Upper lobe of right lung (tissue), 1 donor: ENCODE measurements around the gene MCM3. TPM values are rescaled to one million over a fixed set of nuclear protein-coding genes. Genes with fewer than 3 reads are reported as not detected.

Experiments
- ATAC-seq: fragments of 200-7000 bp; cut with Tn5 transposase; one replicate; pipeline ENCODE4 v1.9.1; 2020; ENCODE audit warnings: mild to moderate bottlenecking, moderate library complexity
- DNase-seq: peaks from one replicate; pipeline ENCODE4 v3.0.0-alpha.2; 2020
- H3K27ac ChIP-seq: fragments of 200-600 bp; one replicate; pipeline ENCODE4 v1.8.0; 2022
- H3K27me3 ChIP-seq: fragments of 200-600 bp; one replicate; pipeline ENCODE4 v1.8.0; 2022; ENCODE audit warnings: mild to moderate bottlenecking
- H3K36me3 ChIP-seq: fragments of 200-600 bp; one replicate; pipeline ENCODE4 v1.8.0; 2022
- H3K4me1 ChIP-seq: fragments of 200-600 bp; one replicate; pipeline ENCODE4 v1.8.0; 2022
- H3K4me3 ChIP-seq: fragments of 200-600 bp; one replicate; pipeline ENCODE4 v1.8.0; 2022; ENCODE audit warnings: mild to moderate bottlenecking
- H3K9me3 ChIP-seq: fragments of 200-600 bp; one replicate; pipeline ENCODE4 v1.8.0; 2022
- intact Hi-C: fragments of 100-400 bp; cut with DNase I; formaldehyde crosslinking; loops from one replicate; pipeline ENCODE4 v1.11.0; 2022
- total RNA-seq: library from RNA; stranded (reverse); fragmentation: NEBNext Ultra II Directional; extraction: Animal tissue kit (Norgen Biotek cat#: 25700); gene quantifications from one replicate; pipeline ENCODE4 v1.2.1, GENCODE V29; 2021
- TF ChIP-seq, protein P1 (sequence below): fragments of 200-600 bp; IDR thresholded peaks from one replicate; pipeline ENCODE4 v1.8.0; 2022; ENCODE audit warnings: antibody characterized with exemption
- donor health status: DM: no; HTN: yes; CAD: no; lungs with severe emphysema.

The MCM3 gene
- total RNA-seq, 1 donor from 2014 or later: 26.3 TPM

DNA sequence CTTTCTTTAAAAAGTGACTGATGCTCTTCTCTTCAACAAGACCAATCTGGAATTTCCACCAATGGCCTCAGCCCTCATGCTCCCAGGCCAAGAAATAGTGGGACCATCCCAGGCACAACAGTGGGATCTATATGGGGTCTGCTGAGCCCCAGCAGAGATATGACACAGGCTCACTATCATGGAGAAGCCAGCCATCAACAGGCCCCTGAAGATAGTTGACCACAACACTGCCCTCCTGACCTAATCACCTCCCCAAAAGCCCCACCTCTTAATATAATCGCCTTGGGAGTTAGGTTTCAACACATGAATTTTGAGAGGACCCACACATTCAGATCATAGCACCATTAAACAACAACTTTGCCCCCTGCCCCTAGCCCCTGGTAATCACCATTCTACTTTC lies 16.8 kb upstream of the MCM3 start:
- intact Hi-C loops: loop anchor here (10.0 kb wide), 1 partner anchor 93 kb away; no protein-coding TSS in a partner anchor
- DNase-seq: no peak
- no peak overlapping the region for H3K27ac ChIP-seq
- H3K27me3 ChIP-seq: no peaks in the 10 kb centered on the region
- TF ChIP-seq, protein P1, sequence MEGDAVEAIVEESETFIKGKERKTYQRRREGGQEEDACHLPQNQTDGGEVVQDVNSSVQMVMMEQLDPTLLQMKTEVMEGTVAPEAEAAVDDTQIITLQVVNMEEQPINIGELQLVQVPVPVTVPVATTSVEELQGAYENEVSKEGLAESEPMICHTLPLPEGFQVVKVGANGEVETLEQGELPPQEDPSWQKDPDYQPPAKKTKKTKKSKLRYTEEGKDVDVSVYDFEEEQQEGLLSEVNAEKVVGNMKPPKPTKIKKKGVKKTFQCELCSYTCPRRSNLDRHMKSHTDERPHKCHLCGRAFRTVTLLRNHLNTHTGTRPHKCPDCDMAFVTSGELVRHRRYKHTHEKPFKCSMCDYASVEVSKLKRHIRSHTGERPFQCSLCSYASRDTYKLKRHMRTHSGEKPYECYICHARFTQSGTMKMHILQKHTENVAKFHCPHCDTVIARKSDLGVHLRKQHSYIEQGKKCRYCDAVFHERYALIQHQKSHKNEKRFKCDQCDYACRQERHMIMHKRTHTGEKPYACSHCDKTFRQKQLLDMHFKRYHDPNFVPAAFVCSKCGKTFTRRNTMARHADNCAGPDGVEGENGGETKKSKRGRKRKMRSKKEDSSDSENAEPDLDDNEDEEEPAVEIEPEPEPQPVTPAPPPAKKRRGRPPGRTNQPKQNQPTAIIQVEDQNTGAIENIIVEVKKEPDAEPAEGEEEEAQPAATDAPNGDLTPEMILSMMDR: no peak
- H3K4me1 ChIP-seq: peaks cover 23% of the 10 kb centered on the region
- H3K4me3 ChIP-seq: no peak overlapping the region
- no peaks in the 10 kb centered on the region for H3K36me3 ChIP-seq
- no peaks in the 10 kb centered on the region for H3K9me3 ChIP-seq
- ATAC-seq: no peak

DNA sequence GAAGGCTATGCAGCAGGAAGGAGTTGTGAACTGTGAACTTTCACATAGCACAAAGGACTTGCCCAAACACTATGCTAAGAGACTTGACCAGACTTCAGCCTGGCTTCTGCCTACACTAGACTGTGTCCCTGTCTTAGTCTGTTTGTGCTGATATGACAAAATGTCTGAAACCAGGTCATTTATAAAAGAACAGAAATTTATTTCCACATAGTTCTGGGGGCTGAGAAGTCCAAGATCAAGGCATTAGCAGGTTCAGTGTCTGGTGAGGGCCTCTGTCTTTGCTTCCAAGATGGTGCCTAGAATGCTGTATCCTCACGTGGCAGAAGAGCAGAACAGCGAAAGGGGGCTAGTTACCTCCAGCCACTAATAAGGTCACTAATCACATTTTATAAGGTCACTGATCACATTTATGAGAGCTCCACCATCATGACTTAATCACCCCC lies 16.0 kb upstream of the MCM3 start:
- H3K36me3 ChIP-seq: no peaks in the 10 kb centered on the region
- ATAC-seq (no peak), DNase-seq (no peak)
- no peaks in the 10 kb centered on the region for H3K27me3 ChIP-seq
- peaks cover 16% of the 10 kb centered on the region for H3K4me1 ChIP-seq
- TF ChIP-seq, protein P1: no peak
- no peak overlapping the region for H3K4me3 ChIP-seq
- intact Hi-C loops: loop anchor here (10.0 kb wide), 1 partner anchor 94 kb away; no protein-coding TSS in a partner anchor
- no peak overlapping the region for H3K27ac ChIP-seq
- no peaks in the 10 kb centered on the region for H3K9me3 ChIP-seq

DNA sequence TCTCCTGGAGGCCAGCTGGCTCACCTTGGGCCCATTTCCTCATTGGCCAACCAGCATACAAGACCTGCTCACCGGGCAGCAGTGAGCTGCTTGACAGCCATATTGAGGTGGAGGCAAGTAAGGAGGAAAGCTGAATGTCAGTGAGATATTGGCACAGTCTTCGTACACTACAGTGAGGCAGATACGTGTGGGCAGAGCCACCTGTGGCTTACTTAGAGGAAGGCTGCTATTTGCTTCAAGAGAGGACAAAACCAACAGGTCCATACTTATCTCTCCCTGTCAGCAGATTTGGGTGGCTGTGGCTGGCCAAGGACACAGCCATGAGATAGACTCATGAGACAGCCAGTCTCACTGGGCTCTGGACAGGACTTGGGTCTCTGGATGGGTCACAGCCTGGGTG lies 15.1 kb upstream of the MCM3 start:
- Histone ChIP-seq H3K36me3 (no peaks in the 10 kb centered on the region), H3K9me3 (no peaks in the 10 kb centered on the region), H3K4me3 (no peak overlapping the region), H3K27ac (no peak overlapping the region), H3K4me1 (peaks cover 8% of the 10 kb centered on the region), H3K27me3 (no peaks in the 10 kb centered on the region)
- intact Hi-C loops: loop anchor here (10.0 kb wide), 1 partner anchor 95 kb away; no protein-coding TSS in a partner anchor
- ATAC-seq (no peak), DNase-seq (no peak)
- TF ChIP-seq, protein P1: no peak

DNA sequence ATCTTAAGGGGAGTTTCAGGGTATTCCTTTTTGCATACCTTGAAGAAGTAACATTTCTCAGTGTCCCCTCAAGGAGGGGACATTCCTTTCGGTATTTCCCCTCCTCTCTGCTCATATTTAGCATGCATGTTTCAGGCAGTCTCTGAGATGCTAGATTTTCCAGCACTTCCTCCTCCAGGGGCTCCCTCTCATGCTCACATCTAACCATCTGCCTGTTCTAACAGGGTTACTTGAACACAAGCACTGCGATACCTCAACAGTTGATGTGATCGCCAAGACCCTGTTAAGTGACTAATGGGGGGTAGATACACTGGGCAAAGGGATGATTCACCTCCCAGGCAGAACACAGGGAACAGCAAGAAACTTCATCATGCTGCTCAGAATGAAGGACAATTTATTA lies 12.9 kb upstream of the MCM3 start:
- H3K4me1 ChIP-seq: no peaks in the 10 kb centered on the region
- no peak overlapping the region for H3K4me3 ChIP-seq
- no peak for ATAC-seq
- DNase-seq: no peak
- H3K36me3 ChIP-seq: no peaks in the 10 kb centered on the region
- H3K27ac ChIP-seq: no peak overlapping the region
- no peaks in the 10 kb centered on the region for H3K27me3 ChIP-seq
- intact Hi-C loops: no loop called here
- H3K9me3 ChIP-seq: no peaks in the 10 kb centered on the region
- TF ChIP-seq, protein P1: no peak

DNA sequence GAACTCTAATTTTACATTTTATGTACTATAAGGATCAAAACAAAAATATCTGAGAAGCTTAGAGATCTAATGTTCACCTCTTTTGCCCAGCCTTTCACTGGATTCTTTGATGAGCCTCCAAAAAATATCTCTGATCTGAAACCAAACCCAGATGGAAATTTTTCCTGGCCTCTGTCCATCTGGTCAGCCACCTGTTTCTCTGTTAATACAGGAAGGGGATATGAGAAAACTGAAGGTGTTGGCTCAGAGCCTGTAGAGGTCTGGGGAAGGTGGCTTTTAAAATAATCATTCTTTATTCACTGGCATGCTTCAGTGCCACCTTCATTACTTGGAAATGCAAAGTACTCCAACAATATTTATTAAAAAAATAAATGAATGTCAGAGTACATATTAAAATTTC lies 8.5 kb upstream of the MCM3 start:
- no peaks in the 10 kb centered on the region for H3K36me3 ChIP-seq
- H3K27ac ChIP-seq: no peak overlapping the region
- DNase-seq: no peak
- ATAC-seq: no peak
- H3K4me1 ChIP-seq: no peaks in the 10 kb centered on the region
- H3K9me3 ChIP-seq: no peaks in the 10 kb centered on the region
- TF ChIP-seq, protein P1: no peak
- no peaks in the 10 kb centered on the region for H3K27me3 ChIP-seq
- intact Hi-C loops: no loop called here
- H3K4me3 ChIP-seq: no peak overlapping the region

DNA sequence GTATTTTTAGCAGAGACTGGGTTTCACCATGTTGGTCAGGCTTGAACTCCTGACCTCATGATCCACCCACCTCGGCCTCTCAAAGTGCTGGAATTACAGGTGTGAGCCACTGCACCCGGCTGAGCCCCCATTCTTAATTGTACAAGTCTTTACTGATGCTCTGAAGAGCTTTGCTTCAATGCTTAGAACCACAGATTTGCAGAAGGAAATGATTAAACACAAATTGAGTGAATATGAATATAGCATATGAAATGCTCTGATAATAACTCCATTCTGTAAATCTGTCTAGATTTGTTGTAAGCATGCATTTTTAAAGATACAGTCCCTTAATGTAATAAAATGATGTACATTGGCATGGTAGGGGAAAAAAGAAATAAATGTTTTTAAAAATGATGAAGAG lies 4.3 kb upstream of the MCM3 start:
- Histone ChIP-seq H3K27me3 (no peaks in the 10 kb centered on the region), H3K4me3 (no peak overlapping the region), H3K27ac (no peak overlapping the region), H3K36me3 (no peaks in the 10 kb centered on the region), H3K4me1 (peaks cover 4% of the 10 kb centered on the region), H3K9me3 (no peaks in the 10 kb centered on the region)
- no peak for ATAC-seq
- TF ChIP-seq, protein P1: no peak
- intact Hi-C loops: no loop called here
- DNase-seq: no peak
